Activated CD4-positive, alpha-beta T cell treated with anti-CD3 and anti-CD28 coated beads, Interleukin-2, amount 50 U/mL, for 48 hours (primary cell): Measurements from ENCODE around the gene MOV10L1.
A peak's percentile ranks its signal among the peaks of the same experiment; 100 is the strongest.

ENCODE experiments used
- DNase-seq, 2 experiments: peaks; one replicate each; pipeline ENCODE4 v3.0.0-alpha.2; 2020

MOV10L1 gene

DNA sequence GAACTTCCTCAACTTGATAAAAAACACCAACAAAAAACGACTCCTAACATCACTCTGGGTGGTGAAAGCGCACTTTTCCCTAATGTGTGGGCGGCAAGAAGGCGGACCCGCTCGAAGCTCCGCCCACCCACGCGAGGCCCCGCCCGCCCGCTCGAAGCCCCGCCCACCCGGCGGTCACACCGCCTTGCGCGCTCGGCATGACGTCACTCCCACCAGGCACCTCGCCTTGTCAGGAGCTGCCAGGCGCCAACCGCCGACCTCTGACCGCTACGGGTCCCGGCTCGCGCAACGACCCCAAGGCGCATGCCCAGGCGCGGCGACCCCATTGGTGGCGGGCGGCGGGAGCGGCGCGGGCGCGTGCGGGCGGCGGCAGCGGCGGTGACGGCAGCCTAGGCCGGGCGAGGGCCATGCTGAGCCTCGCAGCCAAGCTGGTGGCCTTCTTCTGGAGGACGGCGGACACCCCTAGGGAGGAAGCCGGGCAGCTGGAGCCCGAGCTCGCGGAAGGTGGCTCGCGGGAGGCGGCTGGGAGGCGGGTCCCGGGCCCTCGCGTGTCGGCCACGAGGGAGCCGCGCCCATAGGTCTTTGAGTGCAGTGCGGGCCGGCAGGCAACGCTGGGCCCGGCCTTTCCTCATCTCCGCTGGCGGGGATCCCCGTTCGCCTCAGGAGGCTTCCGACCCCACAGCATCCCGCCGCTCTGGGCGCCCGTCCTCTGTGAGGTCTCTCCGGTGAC lies at the start of gene MOV10L1:
TSS of gene MOV10L1 (plus strand) at position 325 of the 730 bp plus-strand sequence. CDS start at position 408, 83 bp downstream.
- DNase-seq, result peak; percentile 9 to 10

- DNase-seq, result no peak
Observed at GRCh38 chr22:50040717-50041116, 49.1 kb upstream of the MOV10L1 start.

- no peak for DNase-seq
Observed at GRCh38 chr22:50041361-50042065, 48.3 kb upstream of the MOV10L1 start.

- no peak for DNase-seq
Observed at GRCh38 chr22:50044485-50045118, 45.2 kb upstream of the MOV10L1 start.

DNA sequence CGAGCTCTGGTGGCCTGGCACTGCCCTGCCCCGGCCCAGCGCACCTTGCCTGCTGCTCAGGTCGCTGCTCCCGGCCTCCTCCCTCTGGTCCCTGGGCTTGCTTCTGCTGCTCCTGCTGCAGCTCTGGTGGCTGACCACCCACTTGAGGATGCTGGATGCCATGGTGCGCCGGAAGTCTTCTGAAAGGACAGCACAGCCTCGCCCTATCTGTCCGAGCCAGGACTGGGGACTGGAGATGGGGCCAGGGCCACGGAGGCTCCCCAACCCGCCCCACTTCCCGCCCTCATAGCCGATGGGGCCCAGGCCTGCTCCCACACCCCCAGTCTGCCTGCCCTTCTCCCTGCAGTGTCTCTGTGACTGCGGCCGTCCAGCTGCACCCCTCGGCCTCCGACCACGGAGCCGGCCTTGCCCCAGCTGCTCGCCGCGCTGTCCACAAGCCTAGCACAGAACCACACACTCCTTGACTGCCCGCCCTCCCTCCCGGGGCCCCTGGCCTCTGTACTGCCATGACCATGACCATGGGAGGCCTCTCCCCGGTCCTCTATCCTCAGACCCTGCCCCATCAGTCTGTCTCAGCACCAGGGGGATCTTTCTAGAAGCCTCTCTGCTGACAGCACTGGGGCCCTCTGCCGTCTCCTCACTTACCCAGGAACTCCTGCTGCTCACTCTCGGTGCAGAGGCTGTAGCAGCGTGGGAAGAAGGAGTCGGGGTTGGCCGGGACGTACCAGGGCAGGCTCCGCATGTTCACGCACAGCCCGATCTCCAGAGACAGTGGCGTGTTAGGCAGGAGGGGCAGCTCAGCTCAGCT lies 44.4 kb upstream of the MOV10L1 start:
- no peak for DNase-seq

GRCh38 chr22:50046019-50046415 lies 43.8 kb upstream of the MOV10L1 start:
- DNase-seq, result no peak

DNA sequence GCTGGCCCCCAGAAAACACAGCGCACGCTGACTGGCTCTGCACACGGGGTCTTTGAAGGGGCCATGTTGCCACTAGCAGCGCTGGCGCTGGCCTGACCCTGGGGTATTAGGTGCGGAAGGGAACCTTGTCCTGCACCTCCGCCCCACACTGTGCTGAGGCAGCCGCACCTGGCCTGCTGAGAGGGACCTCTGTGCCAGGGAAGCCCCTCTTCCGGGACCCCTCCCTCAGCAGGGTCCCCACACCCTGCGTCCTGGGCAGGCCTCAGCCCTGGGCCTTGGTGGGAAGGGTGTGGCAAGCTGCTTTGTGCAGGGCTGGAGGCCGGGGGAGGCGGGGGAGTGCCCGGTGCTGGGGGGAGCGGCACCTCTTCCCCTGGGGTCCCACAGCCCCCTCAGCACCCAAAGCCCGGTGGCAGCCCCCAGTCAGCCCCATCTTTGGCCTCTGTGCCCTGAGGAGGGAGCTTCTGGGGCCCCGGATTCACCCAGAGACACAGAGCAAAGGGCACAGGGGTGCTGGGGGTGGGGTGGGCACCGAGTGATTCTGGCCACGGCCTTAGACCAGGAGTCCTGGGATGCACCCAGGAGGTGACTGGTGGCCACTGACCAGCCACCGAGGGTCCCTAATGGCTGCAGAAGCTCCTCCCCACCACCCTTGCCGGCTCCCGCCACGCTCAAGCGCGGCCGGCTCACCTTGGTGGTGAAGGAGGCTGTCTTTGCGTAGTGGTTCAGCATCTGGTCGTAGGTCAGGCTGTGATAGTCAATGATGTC lies 43.1 kb upstream of the MOV10L1 start:
- DNase-seq, result no peak

DNA sequence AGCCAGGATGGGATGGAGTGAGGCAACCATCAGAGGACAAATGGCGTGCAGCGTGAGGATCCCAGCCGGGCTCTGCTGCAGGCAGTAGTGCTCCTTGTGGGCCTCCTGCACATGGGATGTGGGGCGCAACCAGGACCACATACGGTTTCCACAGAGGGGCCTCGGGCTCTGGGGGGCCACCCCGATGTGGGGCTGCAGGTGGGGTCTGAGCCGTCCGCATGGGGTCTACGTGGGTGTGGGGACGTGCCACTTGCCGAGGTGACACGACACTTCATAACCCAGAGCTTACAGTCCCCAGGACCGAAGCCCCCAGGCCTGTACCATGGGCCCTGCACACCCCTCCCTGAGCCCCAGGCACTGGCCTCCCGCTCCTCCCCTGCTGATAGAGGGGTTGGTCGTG lies 42.5 kb upstream of the MOV10L1 start:
- no peak for DNase-seq

- DNase-seq, result no peak
Observed at GRCh38 chr22:50048061-50048765, 41.6 kb upstream of the MOV10L1 start.

- DNase-seq, result no peak
Observed at GRCh38 chr22:50048836-50049235, 41.0 kb upstream of the MOV10L1 start.

DNA sequence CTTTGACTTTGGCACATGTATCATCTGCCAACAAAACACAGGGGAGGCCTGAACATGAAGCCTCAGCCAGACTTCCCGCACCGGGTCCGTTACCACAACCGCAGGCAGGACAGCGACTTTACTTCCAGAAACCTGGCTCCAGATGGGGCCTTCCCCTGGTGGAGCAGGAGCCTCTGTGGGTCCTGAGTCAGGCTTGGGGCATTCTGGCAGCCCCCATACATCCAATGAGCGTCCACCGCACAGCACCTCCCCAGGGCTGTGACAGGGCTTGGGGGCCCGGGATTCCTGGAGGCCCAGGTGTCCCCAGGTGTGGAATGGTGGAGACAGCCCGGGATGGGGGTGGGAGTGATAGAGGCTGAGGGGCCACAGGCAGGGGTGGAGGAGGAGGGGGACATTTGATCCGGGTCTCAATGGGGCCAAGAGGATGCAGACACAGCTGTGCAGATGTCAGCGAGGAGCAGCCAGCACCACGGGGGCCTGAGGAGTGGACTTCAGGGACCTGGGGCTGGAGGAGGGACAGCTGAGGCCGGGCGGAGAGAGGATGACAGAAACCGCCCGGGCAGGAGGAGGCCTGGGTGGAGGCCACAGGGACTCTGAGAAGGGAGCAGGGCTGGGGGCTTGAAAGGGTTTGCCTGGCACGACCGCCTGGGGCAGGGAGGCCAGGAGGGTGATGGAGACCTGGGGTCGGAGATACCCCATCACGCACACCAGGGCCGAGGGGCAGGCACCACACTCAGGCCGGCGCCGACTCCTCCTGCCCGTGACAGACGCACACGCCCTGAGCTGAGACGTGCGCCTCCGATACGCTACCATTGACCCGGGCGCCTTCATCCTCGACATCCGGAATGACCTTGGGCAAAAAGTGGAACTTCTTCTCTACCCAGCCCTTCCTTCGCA lies 40.3 kb upstream of the MOV10L1 start:
- no peak for DNase-seq

DNA sequence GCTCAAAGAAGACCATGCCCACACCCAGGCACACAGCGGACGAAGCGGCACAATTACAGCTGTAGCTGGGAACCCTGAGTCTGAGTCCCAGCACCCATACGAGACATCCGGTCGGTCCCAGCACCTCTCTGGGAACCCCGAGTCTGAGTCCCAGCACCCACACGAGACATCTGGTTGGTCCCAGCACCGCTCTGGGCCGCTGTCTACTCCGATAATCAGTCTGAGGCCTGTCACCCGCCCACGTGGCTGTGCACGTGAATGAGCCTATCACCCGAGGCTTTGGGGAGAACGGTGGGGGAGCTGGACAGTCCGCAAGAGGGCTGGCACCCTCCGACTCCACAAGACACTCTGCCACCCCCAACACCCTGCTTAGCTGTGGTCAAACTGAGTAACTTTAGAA lies 37.9 kb upstream of the MOV10L1 start:
- DNase-seq, result no peak

DNA sequence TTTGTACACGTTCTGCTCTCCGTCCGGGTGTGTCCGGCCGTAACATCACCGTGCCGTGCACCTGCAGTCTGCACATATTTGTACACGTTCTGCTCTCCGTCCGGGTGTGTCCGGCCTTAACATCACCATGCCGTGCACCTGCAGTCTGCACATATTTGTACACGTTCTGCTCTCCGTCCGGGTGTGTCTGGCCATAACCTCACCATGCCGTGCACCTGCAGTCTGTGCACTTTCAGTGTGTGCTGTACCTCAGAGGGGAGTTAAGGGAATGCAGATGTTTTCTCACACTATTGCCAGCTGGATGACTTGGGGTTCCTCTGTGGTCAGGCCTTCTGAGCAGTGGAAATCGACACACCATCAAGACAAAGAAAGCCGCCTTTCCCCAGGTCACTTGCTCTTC lies 35.9 kb upstream of the MOV10L1 start:
- DNase-seq, result no peak

DNA sequence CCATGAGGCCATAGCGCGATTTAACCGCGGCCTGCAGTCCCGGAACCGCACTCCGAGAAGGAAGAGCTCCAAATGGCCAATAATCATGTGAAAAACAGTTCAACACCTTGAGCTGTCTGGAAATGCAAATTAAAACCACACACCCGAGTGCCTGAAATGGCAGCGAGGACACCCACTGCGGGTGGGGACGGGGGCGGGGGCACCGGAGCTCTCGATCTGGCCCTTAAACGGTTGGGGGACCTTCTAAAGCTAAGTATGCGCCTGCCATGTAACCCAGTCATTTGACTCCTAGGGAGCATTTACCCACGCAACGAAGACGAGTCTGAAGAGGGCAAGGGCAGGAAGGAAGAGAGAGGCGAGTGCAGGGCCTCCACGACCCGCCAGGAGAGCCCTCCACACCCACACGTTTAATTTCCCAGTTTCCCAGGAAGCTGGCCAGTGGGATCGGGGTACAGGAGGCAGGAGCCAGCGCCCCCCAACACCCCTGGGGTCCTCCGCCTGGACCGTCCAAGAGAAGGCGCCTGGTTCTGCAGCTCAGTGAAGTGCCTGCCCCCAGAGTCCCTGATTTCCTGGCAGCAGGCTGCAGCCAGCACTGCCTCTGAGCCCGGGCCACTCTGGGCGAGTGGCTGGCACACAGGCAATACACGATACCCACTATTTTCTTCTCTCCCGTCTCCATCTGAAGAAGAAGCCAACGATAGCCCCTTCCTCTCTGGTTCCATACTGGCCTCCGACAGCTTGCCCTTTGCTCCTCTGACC lies 33.4 kb upstream of the MOV10L1 start:
- no peak for DNase-seq

DNA sequence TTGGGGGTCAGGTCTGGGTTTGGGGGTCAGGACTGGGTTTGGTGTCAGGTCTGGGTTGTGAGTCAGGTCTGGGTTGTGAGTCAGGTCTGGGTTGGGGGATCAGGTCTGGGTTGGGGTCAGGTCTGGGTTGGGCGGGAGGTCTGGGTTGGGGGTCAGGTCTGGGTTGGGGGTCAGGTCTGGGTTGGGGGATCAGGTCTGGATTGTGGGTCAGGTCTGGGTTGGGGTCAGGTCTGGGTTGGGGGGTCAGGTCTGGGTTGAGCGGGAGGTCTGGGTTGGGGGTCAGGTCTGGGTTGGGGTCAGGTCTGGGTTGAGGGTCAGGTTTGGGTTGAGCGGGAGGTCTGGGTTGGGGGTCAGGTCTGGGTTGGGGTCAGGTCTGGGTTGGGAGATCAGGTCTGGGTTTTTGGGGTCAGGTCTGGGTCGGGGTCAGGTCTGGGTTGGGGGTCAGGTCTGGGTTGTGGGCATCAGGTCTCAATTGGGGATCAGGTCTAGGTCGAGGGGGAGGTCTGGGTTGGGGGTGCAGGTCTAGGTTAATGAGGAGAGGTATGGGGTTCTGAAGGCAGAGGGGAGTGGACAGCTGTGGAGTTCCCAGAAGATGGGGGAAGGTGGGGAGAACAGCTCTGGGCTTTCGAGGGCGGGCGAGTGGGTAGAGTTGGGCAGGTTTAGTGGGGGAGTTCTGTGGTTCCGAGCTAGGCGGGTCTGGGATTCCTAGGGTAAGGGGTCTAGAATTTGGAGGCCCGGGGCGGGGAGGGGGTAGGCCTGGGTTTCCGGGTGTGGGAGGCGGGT lies 32.3 kb upstream of the MOV10L1 start:
- no peak for DNase-seq

GRCh38 chr22:50058061-50058905 lies 31.5 kb upstream of the MOV10L1 start, which contains the start of gene TTLL8:
TTLL8 (minus strand) TSS chr22:50058298.
- DNase-seq, result no peak

- DNase-seq, result no peak
Observed at GRCh38 chr22:50058906-50059880, 30.6 kb upstream of the MOV10L1 start.
